Measurements from ENCODE around the gene CAMKMT.

Gene CAMKMT

DNA sequence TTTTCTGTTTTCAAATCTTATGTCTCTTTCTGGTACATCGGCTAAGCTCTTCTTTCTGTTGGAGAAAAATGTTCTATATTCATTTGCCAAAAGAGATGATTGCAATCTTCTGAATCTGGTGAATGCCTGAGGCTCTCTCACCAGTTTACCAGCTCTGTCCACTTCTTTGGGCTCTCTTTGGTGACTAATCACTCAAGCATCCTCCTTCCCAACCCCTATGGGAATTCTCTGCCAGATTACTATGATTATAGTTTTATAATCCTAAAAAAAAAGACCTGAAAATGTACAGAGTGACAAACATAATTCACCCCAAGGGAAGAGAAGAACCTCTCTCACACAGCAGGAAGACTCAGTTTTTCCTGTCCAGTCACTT, 187.3 kb downstream of the CAMKMT start:
- Histone ChIP-seq H3K9ac (ENCODE audit: low read length) (no peak overlapping the region), H3K9me2 (replicated peaks; ENCODE audit: insufficient read depth, low read length) (no peaks in the 10 kb centered on the region), H3F3A (ENCODE audit: insufficient read depth) (no peaks in the 10 kb centered on the region), H3K36me3 (ENCODE audit: low read length) (no peaks in the 10 kb centered on the region), H3K9me3 (ENCODE audit: insufficient read depth, low read length) (no peaks in the 10 kb centered on the region), H3K27me3 (ENCODE audit: low read length) (no peaks in the 10 kb centered on the region), H3K4me3 (ENCODE audit: insufficient read depth, low read length, poor library complexity, severe bottlenecking) (no peak overlapping the region), H3K4me2 (ENCODE audit: low read depth, low read length, poor library complexity, severe bottlenecking) (no peak overlapping the region), H4K20me1 (ENCODE audit: low read depth, low read length) (peaks cover 2% of the 10 kb centered on the region; the same call in 1 of the 2 replicates), H2AFZ (ENCODE audit: low read depth, low read length, severe bottlenecking) (no peak overlapping the region), H3K27ac (ENCODE audit: low read depth, low read length) (no peak overlapping the region), H3K79me2 (ENCODE audit: insufficient read depth, low read length) (no peaks in the 10 kb centered on the region)
- no peak for TF ChIP-seq EZH2phosphoT487 (conservative IDR thresholded peaks at IDR 0.05; ENCODE audit: low read length)
- TF ChIP-seq, protein P1, sequence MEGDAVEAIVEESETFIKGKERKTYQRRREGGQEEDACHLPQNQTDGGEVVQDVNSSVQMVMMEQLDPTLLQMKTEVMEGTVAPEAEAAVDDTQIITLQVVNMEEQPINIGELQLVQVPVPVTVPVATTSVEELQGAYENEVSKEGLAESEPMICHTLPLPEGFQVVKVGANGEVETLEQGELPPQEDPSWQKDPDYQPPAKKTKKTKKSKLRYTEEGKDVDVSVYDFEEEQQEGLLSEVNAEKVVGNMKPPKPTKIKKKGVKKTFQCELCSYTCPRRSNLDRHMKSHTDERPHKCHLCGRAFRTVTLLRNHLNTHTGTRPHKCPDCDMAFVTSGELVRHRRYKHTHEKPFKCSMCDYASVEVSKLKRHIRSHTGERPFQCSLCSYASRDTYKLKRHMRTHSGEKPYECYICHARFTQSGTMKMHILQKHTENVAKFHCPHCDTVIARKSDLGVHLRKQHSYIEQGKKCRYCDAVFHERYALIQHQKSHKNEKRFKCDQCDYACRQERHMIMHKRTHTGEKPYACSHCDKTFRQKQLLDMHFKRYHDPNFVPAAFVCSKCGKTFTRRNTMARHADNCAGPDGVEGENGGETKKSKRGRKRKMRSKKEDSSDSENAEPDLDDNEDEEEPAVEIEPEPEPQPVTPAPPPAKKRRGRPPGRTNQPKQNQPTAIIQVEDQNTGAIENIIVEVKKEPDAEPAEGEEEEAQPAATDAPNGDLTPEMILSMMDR (IDR thresholded peaks at IDR 0.05; ENCODE audit: insufficient read depth, low read length, poor library complexity, severe bottlenecking): no peak

DNA sequence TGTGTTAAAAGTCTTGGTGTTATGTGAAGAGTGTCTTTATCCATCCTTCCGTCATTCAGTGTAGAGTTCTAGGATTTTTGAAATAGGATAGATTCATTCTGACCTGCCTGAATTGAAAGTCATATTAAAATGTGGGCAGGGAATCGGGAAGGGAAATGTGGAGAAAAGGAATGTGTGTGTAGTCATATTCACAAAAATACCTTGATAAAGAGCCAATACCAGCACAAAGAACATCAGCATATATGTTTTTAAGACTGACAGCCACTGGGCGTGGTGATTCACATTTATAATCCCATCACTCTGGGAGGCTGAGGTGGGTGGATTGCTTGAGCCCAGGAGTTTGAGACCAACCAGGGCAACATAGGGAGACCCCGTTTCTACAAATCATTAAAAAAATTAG, 188.1 kb downstream of the CAMKMT start:
- Histone ChIP-seq H4K20me1 (ENCODE audit: low read depth, low read length) (no peaks in the 10 kb centered on the region), H3K9ac (ENCODE audit: low read length) (no peak overlapping the region), H3K36me3 (ENCODE audit: low read length) (no peaks in the 10 kb centered on the region), H2AFZ (ENCODE audit: low read depth, low read length, severe bottlenecking) (no peak overlapping the region), H3K9me3 (ENCODE audit: insufficient read depth, low read length) (no peaks in the 10 kb centered on the region), H3F3A (ENCODE audit: insufficient read depth) (no peaks in the 10 kb centered on the region), H3K79me2 (ENCODE audit: insufficient read depth, low read length) (no peaks in the 10 kb centered on the region), H3K27me3 (ENCODE audit: low read length) (no peaks in the 10 kb centered on the region), H3K4me2 (ENCODE audit: low read depth, low read length, poor library complexity, severe bottlenecking) (no peak overlapping the region), H3K4me3 (ENCODE audit: insufficient read depth, low read length, poor library complexity, severe bottlenecking) (no peak overlapping the region), H3K9me2 (replicated peaks; ENCODE audit: insufficient read depth, low read length) (no peaks in the 10 kb centered on the region), H3K27ac (ENCODE audit: low read depth, low read length) (no peak overlapping the region)
- no peak for TF ChIP-seq EZH2phosphoT487 (conservative IDR thresholded peaks at IDR 0.05; ENCODE audit: low read length)
- TF ChIP-seq, protein P1 (IDR thresholded peaks at IDR 0.05; ENCODE audit: insufficient read depth, low read length, poor library complexity, severe bottlenecking): no peak

DNA sequence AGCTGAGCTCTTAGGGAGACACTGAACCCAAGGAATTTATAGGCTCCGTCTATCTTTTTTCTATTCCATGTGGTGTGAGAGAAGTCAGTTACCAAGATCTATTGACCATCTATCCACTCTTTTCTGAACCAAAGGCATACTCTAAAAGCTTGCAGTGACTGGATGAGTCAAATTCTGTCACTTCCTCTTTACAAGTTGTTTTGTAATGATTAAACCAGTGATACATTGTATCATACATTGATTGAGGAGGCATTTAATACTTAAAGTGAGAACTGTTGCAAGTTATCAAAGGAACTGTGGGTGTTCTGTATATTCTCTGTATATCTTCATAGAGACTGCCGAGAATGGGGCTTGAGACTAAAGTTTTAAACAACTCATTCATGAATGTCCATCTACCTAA, 188.8 kb downstream of the CAMKMT start:
- Histone ChIP-seq H3K4me3 (ENCODE audit: insufficient read depth, low read length, poor library complexity, severe bottlenecking) (no peak overlapping the region), H3K9me3 (ENCODE audit: insufficient read depth, low read length) (no peaks in the 10 kb centered on the region), H3K79me2 (ENCODE audit: insufficient read depth, low read length) (no peaks in the 10 kb centered on the region), H3K9me2 (replicated peaks; ENCODE audit: insufficient read depth, low read length) (no peaks in the 10 kb centered on the region), H3F3A (ENCODE audit: insufficient read depth) (no peaks in the 10 kb centered on the region), H4K20me1 (ENCODE audit: low read depth, low read length) (no peaks in the 10 kb centered on the region), H3K27ac (ENCODE audit: low read depth, low read length) (no peak overlapping the region), H2AFZ (ENCODE audit: low read depth, low read length, severe bottlenecking) (no peak overlapping the region), H3K4me2 (ENCODE audit: low read depth, low read length, poor library complexity, severe bottlenecking) (no peak overlapping the region), H3K9ac (ENCODE audit: low read length) (no peak overlapping the region), H3K36me3 (ENCODE audit: low read length) (no peaks in the 10 kb centered on the region), H3K27me3 (ENCODE audit: low read length) (no peaks in the 10 kb centered on the region)
- TF ChIP-seq, protein P1 (IDR thresholded peaks at IDR 0.05; ENCODE audit: insufficient read depth, low read length, poor library complexity, severe bottlenecking): no peak
- no peak for TF ChIP-seq EZH2phosphoT487 (conservative IDR thresholded peaks at IDR 0.05; ENCODE audit: low read length)
